ENCODE measurements around the gene CCDC142.

The CCDC142 gene

GRCh38 chr2:74461187-74462053 lies 21.4 kb downstream of the CCDC142 start:
- peak; percentile 15; the same call in 1 of the 2 replicates for TF ChIP-seq POLR2AphosphoS5 (IDR thresholded peaks at IDR 0.05; ENCODE audit: low read depth, low read length)
- TF ChIP-seq SIN3A (IDR thresholded peaks at IDR 0.05; ENCODE audit: borderline replicate concordance, insufficient read depth, low read length) = no peak

GRCh38 chr2:74460187-74460586 lies 22.6 kb downstream of the CCDC142 start:
- peak; percentile 26; the same call in 1 of the 2 replicates for TF ChIP-seq POLR2AphosphoS5 (IDR thresholded peaks at IDR 0.05; ENCODE audit: low read depth, low read length)

DNA sequence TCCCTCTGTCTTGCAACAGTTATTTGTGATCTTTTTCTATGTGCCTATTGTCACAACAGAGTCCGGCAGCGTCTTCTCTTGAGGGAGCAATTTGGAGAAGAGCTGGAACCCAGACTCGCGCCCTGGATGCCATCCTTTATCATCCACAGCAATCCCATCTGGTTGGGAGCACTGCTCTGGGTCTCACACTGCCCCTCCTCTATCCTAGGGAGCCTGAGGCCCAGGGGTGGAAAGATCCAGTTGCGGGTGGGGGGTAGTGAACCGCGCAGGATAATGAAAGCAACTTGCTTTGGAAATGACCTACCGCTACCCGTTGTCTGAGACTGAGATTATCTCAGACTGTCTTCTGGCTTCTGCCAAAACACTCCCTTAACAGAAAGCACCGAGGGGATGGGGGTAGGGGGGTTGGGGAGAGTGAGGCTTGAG lies 23.8 kb downstream of the CCDC142 start:
- TF ChIP-seq TAF1 (IDR thresholded peaks at IDR 0.05; ENCODE audit: borderline replicate concordance, insufficient read depth, low read length) (no peak), REST (IDR thresholded peaks at IDR 0.05; ENCODE audit: insufficient read depth in 1 of 2, low read depth in 2 of 2, low read length in 2 of 2) (no peak), FOXP2 (optimal IDR thresholded peaks at IDR 0.05; ENCODE audit: borderline replicate concordance, extremely low read depth, extremely low read length, insufficient read depth) (no peak)

GRCh38 chr2:74458132-74458937 lies 24.5 kb downstream of the CCDC142 start, which contains the start of gene WBP1:
TSS of gene WBP1 (plus strand) at chr2:74458438. CDS start at chr2:74458603, 165 bp downstream.
- TF ChIP-seq REST (IDR thresholded peaks at IDR 0.05; ENCODE audit: insufficient read depth in 1 of 2, low read depth in 2 of 2, low read length in 2 of 2) (no peak), TAF1 (IDR thresholded peaks at IDR 0.05; ENCODE audit: borderline replicate concordance, insufficient read depth, low read length) (peak; percentile 63; the same call in 1 of the 2 replicates), FOXP2 (optimal IDR thresholded peaks at IDR 0.05; ENCODE audit: borderline replicate concordance, extremely low read depth, extremely low read length, insufficient read depth) (no peak), SIN3A (IDR thresholded peaks at IDR 0.05; ENCODE audit: borderline replicate concordance, insufficient read depth, low read length) (no peak), POLR2AphosphoS5 (IDR thresholded peaks at IDR 0.05; ENCODE audit: low read depth, low read length) (peak; percentile 36; the same call in 1 of the 2 replicates)

GRCh38 chr2:74457549-74458131 lies 25.2 kb downstream of the CCDC142 start:
- TF ChIP-seq SIN3A (IDR thresholded peaks at IDR 0.05; ENCODE audit: borderline replicate concordance, insufficient read depth, low read length) (0 out of 2 replicates have a peak, but pooled peaks have one; percentile 11), FOXP2 (optimal IDR thresholded peaks at IDR 0.05; ENCODE audit: borderline replicate concordance, extremely low read depth, extremely low read length, insufficient read depth) (no peak)

- TF ChIP-seq FOXP2 (optimal IDR thresholded peaks at IDR 0.05; ENCODE audit: borderline replicate concordance, extremely low read depth, extremely low read length, insufficient read depth) (no peak), SIN3A (IDR thresholded peaks at IDR 0.05; ENCODE audit: borderline replicate concordance, insufficient read depth, low read length) (no peak), POLR2AphosphoS5 (IDR thresholded peaks at IDR 0.05; ENCODE audit: low read depth, low read length) (no peak), REST (IDR thresholded peaks at IDR 0.05; ENCODE audit: insufficient read depth in 1 of 2, low read depth in 2 of 2, low read length in 2 of 2) (no peak), TAF1 (IDR thresholded peaks at IDR 0.05; ENCODE audit: borderline replicate concordance, insufficient read depth, low read length) (no peak)
Measured at GRCh38 chr2:74457129-74457548, 25.7 kb downstream of the CCDC142 start.

All from PFSK-1 (cell line).